HL-60/S4 treated with phorbol 12-myristate 13-acetate at 8.2 ng/mL for 4 days and 3 days (cell line): ENCODE results near the gene VNN1.

Experiments used
- in situ Hi-C: fragments of 300-500 bp; cut with MboI; formaldehyde crosslinking; loops from 2 replicates; pipeline ENCODE4 v1.15.0; 2022; ENCODE audit warnings: low sequenced_read_pairs

Gene VNN1, protein sequence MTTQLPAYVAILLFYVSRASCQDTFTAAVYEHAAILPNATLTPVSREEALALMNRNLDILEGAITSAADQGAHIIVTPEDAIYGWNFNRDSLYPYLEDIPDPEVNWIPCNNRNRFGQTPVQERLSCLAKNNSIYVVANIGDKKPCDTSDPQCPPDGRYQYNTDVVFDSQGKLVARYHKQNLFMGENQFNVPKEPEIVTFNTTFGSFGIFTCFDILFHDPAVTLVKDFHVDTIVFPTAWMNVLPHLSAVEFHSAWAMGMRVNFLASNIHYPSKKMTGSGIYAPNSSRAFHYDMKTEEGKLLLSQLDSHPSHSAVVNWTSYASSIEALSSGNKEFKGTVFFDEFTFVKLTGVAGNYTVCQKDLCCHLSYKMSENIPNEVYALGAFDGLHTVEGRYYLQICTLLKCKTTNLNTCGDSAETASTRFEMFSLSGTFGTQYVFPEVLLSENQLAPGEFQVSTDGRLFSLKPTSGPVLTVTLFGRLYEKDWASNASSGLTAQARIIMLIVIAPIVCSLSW

GRCh38 chr6:132713352-132714134 lies at the start of gene VNN1:
Gene VNN1, minus strand, starts transcription at chr6:132714055. Its CDS starts 20 bp downstream, at chr6:132714035.
- in situ Hi-C loops: no loop called here

DNA sequence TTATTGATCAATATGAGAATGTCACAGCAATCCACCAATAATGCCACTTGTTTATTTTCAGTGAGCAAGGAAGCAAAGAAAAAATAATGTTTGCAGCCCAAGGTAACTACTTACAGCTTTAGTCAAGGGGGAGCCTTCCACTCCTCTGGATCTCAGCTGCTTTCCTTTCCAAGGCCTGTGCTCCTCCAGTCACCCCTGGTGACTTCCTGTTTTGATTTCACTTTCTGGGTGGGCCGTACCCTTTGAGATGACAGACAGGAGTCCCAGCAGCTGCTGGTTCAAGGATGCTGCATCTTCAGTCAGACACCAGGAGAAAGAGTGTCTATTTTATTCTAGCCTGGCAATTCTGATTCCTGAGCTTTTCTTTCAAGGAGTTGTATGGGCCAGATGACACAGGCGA lies 49.4 kb upstream of the VNN1 start:
- in situ Hi-C loops: no loop called here

DNA sequence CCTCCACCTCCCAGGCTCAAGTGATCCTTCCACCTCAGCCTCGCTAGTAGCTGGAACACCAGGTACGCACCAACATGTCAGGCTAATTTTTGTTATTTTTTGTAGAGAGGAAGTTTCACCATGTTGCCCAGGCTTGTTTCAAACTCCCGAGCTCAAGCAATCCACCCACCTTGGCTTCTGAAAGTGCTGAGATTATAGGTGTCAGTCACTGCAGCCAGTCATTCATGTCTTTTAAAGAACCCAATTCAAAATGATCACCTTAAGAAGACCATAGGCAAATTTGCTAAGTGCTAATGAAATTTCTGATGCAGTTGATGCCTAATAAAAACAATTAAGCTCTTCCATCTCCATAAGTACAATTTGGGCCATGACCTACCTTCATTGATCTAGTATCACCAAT lies 46.4 kb upstream of the VNN1 start:
- in situ Hi-C loops: no loop called here

GRCh38 chr6:132758689-132759088 lies 44.8 kb upstream of the VNN1 start:
- in situ Hi-C loops: no loop called here

- in situ Hi-C loops: no loop called here
Observed at GRCh38 chr6:132752255-132752654, 38.4 kb upstream of the VNN1 start.

DNA sequence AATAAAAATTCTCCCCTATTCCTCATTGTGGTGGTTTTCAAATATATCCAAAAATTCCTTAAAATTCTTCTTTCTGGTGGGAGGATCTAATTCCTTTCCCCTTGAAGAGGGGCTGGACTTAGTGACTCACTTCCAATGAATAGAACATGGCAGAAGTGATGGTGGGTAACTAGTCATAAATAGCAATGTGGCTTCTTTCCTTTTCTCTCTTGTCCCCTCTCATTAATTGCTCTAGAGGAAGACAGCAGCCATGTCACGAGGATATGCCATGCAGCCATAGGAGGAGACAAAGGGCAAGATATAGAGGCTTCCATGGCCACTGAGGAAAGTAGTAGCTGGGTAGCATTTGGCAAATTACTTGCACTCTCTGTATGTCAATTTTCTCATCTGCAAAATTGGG lies 38.0 kb upstream of the VNN1 start:
- in situ Hi-C loops: no loop called here

GRCh38 chr6:132751306-132751705 lies 37.5 kb upstream of the VNN1 start:
- in situ Hi-C loops: no loop called here

GRCh38 chr6:132750455-132751248 lies 36.8 kb upstream of the VNN1 start:
- in situ Hi-C loops: no loop called here

GRCh38 chr6:132749111-132749510 lies 35.3 kb upstream of the VNN1 start:
- in situ Hi-C loops: no loop called here

DNA sequence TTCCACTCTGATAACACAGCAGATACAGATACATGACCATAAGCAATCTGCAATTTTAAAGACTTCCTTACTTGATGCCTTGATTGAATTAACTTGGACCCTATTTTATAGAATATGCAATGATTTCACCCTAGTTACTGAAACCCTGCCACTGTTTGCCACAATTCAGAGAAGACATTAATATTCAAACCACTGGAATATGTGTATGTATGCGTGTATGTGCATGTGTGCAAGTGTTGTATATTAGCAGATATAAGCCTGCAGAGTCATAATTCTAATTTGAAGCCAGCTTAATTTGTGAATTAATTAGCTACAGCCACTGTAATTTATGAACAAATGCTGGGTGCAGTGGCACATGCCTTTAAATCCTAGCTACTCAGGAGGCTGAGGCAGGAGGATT lies 34.6 kb upstream of the VNN1 start:
- in situ Hi-C loops: no loop called here

- in situ Hi-C loops: no loop called here
Observed at GRCh38 chr6:132746048-132746447, 32.2 kb upstream of the VNN1 start.

DNA sequence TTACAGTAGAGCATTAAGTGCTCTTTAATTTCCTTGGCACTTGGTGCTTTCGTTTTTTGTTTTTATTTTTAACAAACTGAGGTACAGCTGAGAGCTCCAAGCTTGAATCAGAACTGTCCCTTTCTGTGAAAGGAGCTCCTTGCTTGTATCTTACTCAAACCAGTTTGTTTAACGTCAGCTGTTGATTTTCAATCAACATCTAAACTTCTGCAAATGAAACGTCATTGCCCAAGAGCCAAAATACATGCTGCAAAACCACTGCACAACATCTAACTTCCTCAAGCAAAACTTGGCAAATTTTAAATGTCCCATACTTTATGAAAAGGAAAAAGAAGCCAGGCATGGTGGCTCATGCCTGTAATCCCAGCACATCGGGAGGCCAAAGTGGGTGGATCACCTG lies 28.6 kb upstream of the VNN1 start:
- in situ Hi-C loops: no loop called here

- in situ Hi-C loops: no loop called here
Observed at GRCh38 chr6:132741281-132741680, 27.4 kb upstream of the VNN1 start.

- in situ Hi-C loops: no loop called here
Observed at GRCh38 chr6:132736239-132736638, 22.4 kb upstream of the VNN1 start.

DNA sequence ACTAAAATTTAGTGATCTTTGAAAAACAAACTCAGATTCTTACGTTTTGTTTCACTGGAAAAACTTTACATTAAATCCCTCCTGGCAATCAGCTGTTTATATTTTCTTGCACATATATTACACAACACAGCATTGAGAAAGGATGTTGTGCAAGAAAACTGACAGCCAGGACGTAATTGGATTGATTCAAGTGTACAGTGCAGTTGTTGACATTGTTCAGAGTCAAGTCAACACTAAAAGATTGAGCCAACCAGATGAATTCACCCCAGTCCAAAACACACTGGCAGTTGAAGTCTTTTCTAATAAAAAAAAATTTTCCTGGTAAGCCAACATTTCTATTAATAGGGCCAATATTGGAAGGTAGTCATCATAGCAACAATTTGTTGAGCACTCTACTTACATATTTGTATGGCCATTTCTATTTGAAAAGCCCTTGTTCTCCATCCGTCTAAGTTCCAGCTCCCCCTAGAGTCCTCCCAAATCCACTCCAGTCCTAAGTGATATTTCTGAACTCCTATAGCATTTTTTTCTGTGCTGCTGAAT lies 20.9 kb upstream of the VNN1 start:
- in situ Hi-C loops: no loop called here

- in situ Hi-C loops: no loop called here
Observed at GRCh38 chr6:132733814-132734213, 20.0 kb upstream of the VNN1 start.

DNA sequence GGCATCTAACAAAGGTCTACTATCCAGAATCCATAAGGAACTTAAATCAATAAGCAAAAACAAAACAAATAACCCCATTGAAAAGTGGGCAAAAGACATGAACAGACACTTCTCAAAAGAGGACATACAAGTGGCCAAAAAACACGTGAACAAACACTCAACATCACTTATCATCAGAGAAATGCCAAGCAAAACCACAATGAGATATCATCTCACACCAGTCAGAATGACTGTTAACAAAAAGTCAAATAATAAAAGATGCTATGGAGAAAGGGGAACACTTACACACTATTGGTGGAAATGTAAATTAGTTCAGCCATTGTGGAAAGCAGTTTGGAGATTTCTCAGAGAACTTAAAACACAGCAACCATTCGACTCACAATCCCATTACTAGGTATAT lies 19.4 kb upstream of the VNN1 start:
- in situ Hi-C loops: no loop called here

GRCh38 chr6:132731086-132731485 lies 17.2 kb upstream of the VNN1 start:
- in situ Hi-C loops: no loop called here

- in situ Hi-C loops: no loop called here
Observed at GRCh38 chr6:132730560-132730959, 16.7 kb upstream of the VNN1 start.

- in situ Hi-C loops: no loop called here
Observed at GRCh38 chr6:132728616-132729015, 14.8 kb upstream of the VNN1 start.

DNA sequence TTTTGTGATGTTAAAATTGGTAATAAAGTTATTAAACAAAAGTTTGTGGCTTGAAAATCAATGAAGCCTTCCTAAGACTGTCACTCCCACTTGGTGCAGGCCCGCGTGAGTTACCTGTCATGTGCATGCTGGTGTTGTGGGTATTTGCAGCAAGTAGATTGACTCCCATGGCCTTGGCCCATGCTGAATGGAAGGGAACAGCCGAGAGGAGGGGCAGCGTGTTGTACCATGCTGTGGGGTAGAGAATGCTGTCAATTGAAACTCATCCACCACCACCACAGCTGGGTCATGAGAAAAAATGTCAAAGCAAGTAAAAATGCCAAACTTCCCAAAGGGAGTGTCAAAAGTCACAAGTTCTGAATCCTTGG lies 12.7 kb upstream of the VNN1 start:
- in situ Hi-C loops: no loop called here
